Cerebellar cortex (tissue), 1 donor: ENCODE data around the gene TMEM266.

ENCODE experiments used
- DNase-seq: peaks from one replicate; pipeline ENCODE4 v3.0.0-alpha.2; 2015; ENCODE audit warnings: low spot score

The TMEM266 gene

DNA sequence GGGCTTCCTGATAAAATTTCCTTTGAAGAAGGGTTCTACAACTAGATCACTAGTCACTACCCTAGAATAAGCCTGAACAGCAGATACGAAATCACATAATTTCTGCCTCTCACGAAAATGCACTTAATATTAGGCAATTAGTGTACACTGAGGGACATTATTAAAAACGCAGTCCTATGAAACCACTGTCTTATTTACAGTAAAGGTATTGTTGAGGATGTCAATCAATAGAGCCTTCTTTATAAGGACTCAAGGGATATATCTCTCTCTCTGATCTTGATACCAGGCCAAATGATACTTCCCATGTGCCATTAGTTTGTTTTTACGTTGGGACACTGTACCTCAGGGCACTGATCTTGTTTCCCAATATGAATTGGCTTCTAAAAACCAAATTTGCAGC lies 191.9 kb downstream of the TMEM266 start:
- DNase-seq = no peak

DNA sequence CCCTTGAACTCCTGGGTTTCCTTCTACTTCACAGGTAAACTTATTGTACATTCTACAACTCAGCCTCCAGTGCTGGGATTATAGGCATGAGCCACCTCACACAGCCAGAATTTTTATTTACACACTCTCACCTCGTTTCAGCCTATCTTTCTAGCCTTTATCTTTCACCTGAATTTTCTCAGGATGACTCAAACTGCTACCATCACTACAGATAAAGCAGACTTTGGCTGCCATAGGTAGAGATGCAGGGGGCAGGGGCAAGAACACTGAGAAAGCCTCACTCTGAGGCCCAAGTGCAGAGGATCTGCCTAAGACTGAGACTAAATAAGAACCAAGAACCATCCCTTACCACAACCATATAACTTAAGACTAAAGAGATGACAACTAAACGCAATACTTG lies 192.5 kb downstream of the TMEM266 start:
- DNase-seq = no peak

DNA sequence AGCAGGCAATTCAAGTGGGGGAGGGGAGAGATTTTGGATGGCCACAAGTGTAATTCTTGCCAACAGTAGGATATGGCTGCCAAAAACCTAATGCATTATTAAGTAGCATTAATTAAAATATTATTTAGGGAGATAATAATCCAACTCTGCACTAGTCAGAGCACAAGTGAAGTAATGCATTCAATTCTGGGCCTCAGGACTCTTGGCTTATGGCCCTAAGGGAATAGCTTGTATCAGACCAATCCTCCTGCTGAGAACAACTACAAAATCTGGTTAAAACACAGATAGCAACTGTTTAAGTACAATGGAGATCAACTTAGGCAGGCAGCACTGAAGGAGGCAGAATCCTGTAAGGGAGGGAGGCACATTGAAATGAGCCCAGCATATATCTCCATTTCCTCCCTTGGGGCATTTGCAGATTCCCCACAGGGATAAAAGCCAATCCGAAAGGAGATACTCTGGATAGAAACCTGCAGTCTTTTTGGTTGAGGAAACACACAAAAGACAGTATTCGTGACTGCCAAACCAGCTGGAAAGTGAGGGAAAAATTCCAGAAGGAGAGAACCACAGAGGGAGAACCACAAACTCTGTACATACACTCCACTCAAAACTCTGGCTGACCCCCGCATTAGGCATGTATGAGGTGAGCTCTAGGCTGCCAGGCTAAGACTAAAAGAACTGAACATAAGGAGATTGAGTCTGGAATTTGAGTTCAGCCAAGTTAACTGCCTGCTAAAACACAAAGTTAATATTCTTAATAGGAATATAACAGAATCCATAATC lies 194.1 kb downstream of the TMEM266 start:
- no peak for DNase-seq
